OCI-LY3 (cell line): Measurements from ENCODE around the gene FYB2.

ENCODE experiments used
- CTCF ChIP-seq: fragments of 200-600, 300-600 bp; sonication (generic); IDR thresholded peaks from 2 replicates; pipeline ENCODE4 v1.5.1; 2014; ENCODE audit warnings: antibody characterized with exemption, low read length, low read depth
- EZH2phosphoT487 ChIP-seq: fragments of 200-600 bp; shearing (Covaris generic); IDR thresholded peaks from 2 replicates; pipeline ENCODE4 v1.6.1; 2018; ENCODE audit warnings: antibody characterized with exemption, mixed run types, low read depth

DNA sequence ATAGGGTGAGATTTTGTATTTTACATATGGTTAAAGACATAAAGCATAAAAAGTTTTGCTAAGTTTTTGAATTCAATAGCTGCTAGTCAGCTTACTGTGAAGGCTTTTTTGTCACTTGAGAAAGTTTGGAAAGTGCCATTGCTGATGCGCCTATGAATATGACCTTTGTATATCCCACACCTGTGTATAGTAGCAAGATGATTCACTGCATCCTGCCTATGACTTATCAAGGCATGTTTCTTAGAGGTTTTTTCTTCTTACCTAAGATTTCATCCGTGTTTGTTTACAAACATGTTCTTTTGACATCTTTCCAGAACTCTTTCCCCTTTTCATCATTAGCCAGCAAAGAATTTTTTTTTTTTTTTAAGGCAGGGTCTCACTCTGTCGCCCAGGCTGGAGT lies 122.5 kb downstream of the FYB2 start:
- TF ChIP-seq CTCF (no peak), EZH2phosphoT487 (no peak)
